SU-DHL-6 (cell line): Measurements from ENCODE around the gene MEIOB.

Source experiments
- H2AFZ ChIP-seq: fragments of 200-600 bp; sonication (generic); 2 replicates; pipeline ENCODE4 v1.6.1; 2014; ENCODE audit warnings: low read depth, mild to moderate bottlenecking, moderate library complexity, mixed read lengths, antibody characterized with exemption, low read length; ENCODE audit not compliant: severe bottlenecking
- H3F3A ChIP-seq: fragments of 200-600 bp; shearing (Covaris generic); 2 replicates; pipeline ENCODE4 v1.6.0; 2016; ENCODE audit warnings: antibody characterized with exemption, mild to moderate bottlenecking; ENCODE audit not compliant: insufficient read depth
- H3K27ac ChIP-seq: fragments of 200-600 bp; sonication (generic); 2 replicates; pipeline ENCODE4 v1.5.1; 2016; ENCODE audit warnings: low read depth, mild to moderate bottlenecking, low read length, moderate library complexity, mixed read lengths
- H3K27me3 ChIP-seq: fragments of 200-600 bp; sonication (generic), shearing (Covaris generic); 2 replicates; pipeline ENCODE4 v1.6.0; 2014; ENCODE audit warnings: mild to moderate bottlenecking, low read length
- H3K36me3 ChIP-seq: fragments of 200-600 bp; sonication (generic); 2 replicates; pipeline ENCODE4 v1.6.1; 2014; ENCODE audit warnings: mild to moderate bottlenecking, low read length, mixed read lengths
- H3K4me2 ChIP-seq: fragments of 300-600, 200-600 bp; shearing (Covaris generic), sonication (generic); 2 replicates; pipeline ENCODE4 v1.6.0; 2014; ENCODE audit warnings: low read length, low read depth, mild to moderate bottlenecking; ENCODE audit not compliant: poor library complexity, severe bottlenecking
- H3K4me3 ChIP-seq: fragments of 200-600 bp; sonication (generic); 2 replicates; pipeline ENCODE4 v1.5.1; 2014; ENCODE audit warnings: antibody characterized with exemption, low read length, mild to moderate bottlenecking, mixed read lengths; ENCODE audit not compliant: insufficient read depth, poor library complexity, severe bottlenecking
- H3K79me2 ChIP-seq: fragments of 200-600 bp; sonication (generic); 2 replicates; pipeline ENCODE4 v1.6.1; 2014; ENCODE audit warnings: mild to moderate bottlenecking, low read length, moderate library complexity; ENCODE audit not compliant: insufficient read depth
- H3K9ac ChIP-seq: fragments of 200-600 bp; sonication (generic); 2 replicates; pipeline ENCODE4 v1.7.0; 2014; ENCODE audit warnings: mild to moderate bottlenecking, low read length
- H3K9me2 ChIP-seq: fragments of 200-600 bp; sonication (generic); replicated peaks from 2 replicates; pipeline ENCODE4 v1.6.1; 2014; ENCODE audit warnings: low read length; ENCODE audit not compliant: insufficient read depth
- H3K9me3 ChIP-seq: fragments of 200-600 bp; sonication (generic); 2 replicates; pipeline ENCODE4 v1.6.1; 2014; ENCODE audit warnings: low read length, mixed read lengths; ENCODE audit not compliant: insufficient read depth
- H4K20me1 ChIP-seq: fragments of 200-600 bp; sonication (generic); 2 replicates; pipeline ENCODE4 v1.6.1; 2014; ENCODE audit warnings: low read depth, mild to moderate bottlenecking, antibody characterized with exemption, low read length, moderate library complexity, mixed read lengths
- CTCF ChIP-seq: fragments of 200-600 bp; sonication (generic); IDR thresholded peaks from one replicate; pipeline ENCODE4 v1.5.1; 2017; ENCODE audit warnings: antibody characterized with exemption, mild to moderate bottlenecking, low read length, moderate library complexity; ENCODE audit not compliant: insufficient read depth, poor library complexity, severe bottlenecking
- EZH2phosphoT487 ChIP-seq: fragments of 200-600 bp; sonication (generic), shearing (Covaris generic); conservative IDR thresholded peaks from 2 replicates; pipeline ENCODE4 v1.6.1; 2018; ENCODE audit warnings: mild to moderate bottlenecking, antibody characterized with exemption, low read length, moderate library complexity, mixed read lengths

Gene MEIOB

GRCh38 chr16:1821861-1822611 lies 49.9 kb downstream of the MEIOB start:
- Histone ChIP-seq H3K9ac (no peak overlapping the region), H3K4me2 (no peak overlapping the region), H3K27me3 (no peaks in the 10 kb centered on the region), H2AFZ (no peak overlapping the region), H3K9me2 (no peaks in the 10 kb centered on the region), H3F3A (no peaks in the 10 kb centered on the region), H4K20me1 (no peaks in the 10 kb centered on the region), H3K79me2 (no peaks in the 10 kb centered on the region), H3K36me3 (no peaks in the 10 kb centered on the region), H3K27ac (no peak overlapping the region), H3K4me3 (no peak overlapping the region), H3K9me3 (no peaks in the 10 kb centered on the region)
- TF ChIP-seq CTCF, result no peak
- TF ChIP-seq EZH2phosphoT487, result no peak

GRCh38 chr16:1820946-1821290 lies 51.0 kb downstream of the MEIOB start:
- Histone ChIP-seq H3F3A (no peaks in the 10 kb centered on the region), H4K20me1 (no peaks in the 10 kb centered on the region), H3K36me3 (no peaks in the 10 kb centered on the region), H3K79me2 (no peaks in the 10 kb centered on the region), H3K27me3 (no peaks in the 10 kb centered on the region), H3K9me3 (no peaks in the 10 kb centered on the region), H3K4me3 (no peak overlapping the region), H3K4me2 (no peak overlapping the region), H3K9ac (no peak overlapping the region), H3K9me2 (no peaks in the 10 kb centered on the region), H2AFZ (no peak overlapping the region), H3K27ac (no peak overlapping the region)
- TF ChIP-seq EZH2phosphoT487, result no peak
- no peak for TF ChIP-seq CTCF

GRCh38 chr16:1820096-1820945 lies 51.6 kb downstream of the MEIOB start:
- no peak for TF ChIP-seq CTCF
- no peak for TF ChIP-seq EZH2phosphoT487

More at GRCh38 chr16:1820096-1820945, 51.6 kb downstream of the MEIOB start:
- no peak overlapping the region for H3K4me3 ChIP-seq
- H3K79me2 ChIP-seq, result no peaks in the 10 kb centered on the region
- H2AFZ ChIP-seq, result no peak overlapping the region
- no peaks in the 10 kb centered on the region for H3K9me3 ChIP-seq
- no peaks in the 10 kb centered on the region for H3F3A ChIP-seq
- H3K27ac ChIP-seq, result no peak overlapping the region
- no peak overlapping the region for H3K4me2 ChIP-seq
- H3K36me3 ChIP-seq, result no peaks in the 10 kb centered on the region
- H3K9me2 ChIP-seq, result no peaks in the 10 kb centered on the region
- H3K27me3 ChIP-seq, result no peaks in the 10 kb centered on the region
- no peak overlapping the region for H3K9ac ChIP-seq
- H4K20me1 ChIP-seq, result no peaks in the 10 kb centered on the region
